Heart left ventricle (tissue), 16 donors: Measurements from ENCODE around the gene KCNQ1. TPM values are rescaled to one million over a fixed set of nuclear protein-coding genes. Genes with fewer than 3 reads are reported as not detected.

Experiments used
- ATAC-seq, 4 donors: fragments of 200-7000 bp; cut with Tn5 transposase; one replicate each; pipeline ENCODE4 v1.9.1; 2020 to 2022; ENCODE audit warnings: moderate library complexity in 4 of 4, mild to moderate bottlenecking in 3 of 4, moderate number of reproducible peaks in 1 of 4
- DNase-seq, 5 donors: peaks; one replicate each; pipeline ENCODE4 v3.0.0-alpha.2; 2020
- H3K27ac ChIP-seq, 12 donors: fragments of 200-600 bp; sonication (generic) in 4 of 12; one replicate each; pipeline versions ENCODE4 v1.5.0 to v1.8.0; 2016 to 2022; ENCODE audit warnings: mild to moderate bottlenecking in 2 of 12
- H3K27me3 ChIP-seq, 9 donors: fragments of 200-600 bp; sonication (generic) in 2 of 9; one replicate each; pipeline versions ENCODE4 v1.5.1 to v1.8.0; 2016 to 2022; ENCODE audit warnings: mild to moderate bottlenecking in 3 of 9
- H3K36me3 ChIP-seq, 9 donors: fragments of 200-600 bp; sonication (generic) in 2 of 9; one replicate each; pipeline versions ENCODE4 v1.5.0 to v1.8.0; 2018 to 2022; ENCODE audit warnings: mild to moderate bottlenecking in 2 of 9
- H3K4me1 ChIP-seq, 12 donors: fragments of 200-600 bp; sonication (generic) in 4 of 12; one replicate each; pipeline versions ENCODE4 v1.5.0 to v1.8.0; 2016 to 2022; ENCODE audit warnings: mild to moderate bottlenecking in 3 of 12
- H3K4me3 ChIP-seq, 12 donors: fragments of 200-600 bp; sonication (generic) in 4 of 12; one replicate each; pipeline versions ENCODE4 v1.5.0 to v1.8.0; 2017 to 2022; ENCODE audit warnings: mild to moderate bottlenecking in 9 of 12, moderate library complexity in 4 of 12
- H3K9me3 ChIP-seq, 12 donors: fragments of 200-600 bp; sonication (generic) in 4 of 12; one replicate each; pipeline versions ENCODE4 v1.5.0 to v1.8.0; 2016 to 2022; ENCODE audit warnings: mild to moderate bottlenecking in 1 of 12
- POLR2A ChIP-seq, 2 donors: fragments of 450-650 bp; IDR thresholded peaks; one replicate each; pipeline ENCODE4 v1.6.1; 2017; ENCODE audit warnings: antibody characterized with exemption in 2 of 2, mild to moderate bottlenecking in 2 of 2, moderate library complexity in 2 of 2
- WGBS, 4 donors: extraction: QIAGEN DNeasy Blood & Tissue Kit in 2 of 4; methylation state at CpG; one replicate each; pipeline versions ENCODE4 v1.1.5 to v1.1.7; 2013 to 2018; 5-methylcytosine and 5-hydroxymethylcytosine counted together
- intact Hi-C, 10 donors: fragments of 100-400 bp; cut with DNase I; formaldehyde crosslinking; loops; one replicate each; pipeline versions ENCODE4 v1.11.1 to v1.14.2; 2022
- polyA plus RNA-seq, 2 donors: library from polyadenylated mRNA; stranded (reverse); fragments of 200-250 nt; gene quantifications; one replicate each; pipeline ENCODE4 v1.2.3, GENCODE V29; 2013
- total RNA-seq, 9 donors: library from RNA; depleted of rRNA in 2 of 9; stranded (reverse); fragments of >200 nt in 2 of 9; fragmentation: NEBNext Ultra II Directional in 3 of 9; extraction: Animal tissue kit (Norgen Biotek cat#: 25700) in 3 of 9; gene quantifications; one replicate each; pipeline versions ENCODE4 v1.1.0 to v1.2.4, GENCODE V29; 2016 to 2023
- TF ChIP-seq, protein P1 (sequence below), 12 donors: fragments of 200-600 bp; sonication (generic) in 4 of 12; IDR thresholded peaks; one replicate each; pipeline versions ENCODE4 v1.5.0 to v1.8.0; 2018 to 2022; ENCODE audit warnings: antibody characterized with exemption in 12 of 12, mild to moderate bottlenecking in 5 of 12
- donor health status: ischemic (EF 13 %, LVEDD 7.1; RV severe dilation, severe dysfunction).
- donor health status: healthy with polysubstance abuse.
- donor health status: DM: no; HTN: yes; CAD: no.
- donor health status: DM: no; HTN: no; CAD: no.
- donor health status: ischemic (EF 25% LVEDD 6.9; RV normal size, moderate dysfunction).
- donor health status: ischemic (EF 25% LVEDD 5.7; RV mildly dilated, moderate dysfunction).
- donor health status: healthy.
- donor health status: DM: yes; HTN: yes; CAD: no.
- donor health status: ischemic (EF 35%, LVEDD 5.7; RV mildly dilated, moderate dysfunction).
- donor health status: nonischemic (EF 11% LVEDD 7.7; RV severe dilation, severe dysfunction).
- donor health status: DM: yes; HTN: yes; CAD: no.
- donor health status: PGD.
- donor health status: ischemic (EF 29% LVEDD 5.4; RV normal size, mild dysfunction).
- donor health status: nonischemic (EF 23%, LVEDD 6.1; RV moderate dilation, normal function).

The KCNQ1 gene
- total and polyA plus RNA-seq, 11 donors: 18.6 to 42.4 (median 31.4) TPM

GRCh38 chr11:2433106-2433925 is 11.5 kb upstream of the KCNQ1 start:
- ATAC-seq: peak in 2 of 4 donors; percentile 7 to 27
- intact Hi-C loops: loop anchor here in 1 of 10 donors (2.0 kb wide), 1 partner anchor 461 kb away; no protein-coding TSS in a partner anchor

GRCh38 chr11:2434008-2434407 is 10.8 kb upstream of the KCNQ1 start:
- TF ChIP-seq, protein P1, sequence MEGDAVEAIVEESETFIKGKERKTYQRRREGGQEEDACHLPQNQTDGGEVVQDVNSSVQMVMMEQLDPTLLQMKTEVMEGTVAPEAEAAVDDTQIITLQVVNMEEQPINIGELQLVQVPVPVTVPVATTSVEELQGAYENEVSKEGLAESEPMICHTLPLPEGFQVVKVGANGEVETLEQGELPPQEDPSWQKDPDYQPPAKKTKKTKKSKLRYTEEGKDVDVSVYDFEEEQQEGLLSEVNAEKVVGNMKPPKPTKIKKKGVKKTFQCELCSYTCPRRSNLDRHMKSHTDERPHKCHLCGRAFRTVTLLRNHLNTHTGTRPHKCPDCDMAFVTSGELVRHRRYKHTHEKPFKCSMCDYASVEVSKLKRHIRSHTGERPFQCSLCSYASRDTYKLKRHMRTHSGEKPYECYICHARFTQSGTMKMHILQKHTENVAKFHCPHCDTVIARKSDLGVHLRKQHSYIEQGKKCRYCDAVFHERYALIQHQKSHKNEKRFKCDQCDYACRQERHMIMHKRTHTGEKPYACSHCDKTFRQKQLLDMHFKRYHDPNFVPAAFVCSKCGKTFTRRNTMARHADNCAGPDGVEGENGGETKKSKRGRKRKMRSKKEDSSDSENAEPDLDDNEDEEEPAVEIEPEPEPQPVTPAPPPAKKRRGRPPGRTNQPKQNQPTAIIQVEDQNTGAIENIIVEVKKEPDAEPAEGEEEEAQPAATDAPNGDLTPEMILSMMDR (IDR thresholded peaks at IDR 0.05): no peak
- TF ChIP-seq POLR2A (IDR thresholded peaks at IDR 0.05): no peak
- Histone ChIP-seq H3K27ac (no peak overlapping the region), H3K9me3 (no peaks in the 10 kb centered on the region), H3K36me3 (no peaks in the 10 kb centered on the region), H3K4me3 (no peak overlapping the region), H3K4me1 (no peaks in the 10 kb centered on the region), H3K27me3 (no peaks in the 10 kb centered on the region)
- WGBS, 4 donors: 81 to 96% (median 94%) methylated on average over 8 of the region's 8 CpGs
- intact Hi-C loops: no loop called here
- ATAC-seq: peak in 1 of 4 donors; percentile 6
- peak in 1 of 5 donors; percentile 41 for DNase-seq

More at GRCh38 chr11:2433106-2433925, 11.5 kb upstream of the KCNQ1 start:
- 89 to 90% (median 90%) methylated on average over 10 to 22 of the region's 22 CpGs for WGBS, 4 donors
- no peaks in the 10 kb centered on the region for H3K27me3 ChIP-seq
- H3K27ac ChIP-seq: no peak overlapping the region
- TF ChIP-seq POLR2A (IDR thresholded peaks at IDR 0.05): no peak
- no peak overlapping the region for H3K4me3 ChIP-seq
- DNase-seq: peak in 2 of 5 donors; percentile 17 to 46
- no peaks in the 10 kb centered on the region for H3K4me1 ChIP-seq
- no peaks in the 10 kb centered on the region for H3K36me3 ChIP-seq
- no peaks in the 10 kb centered on the region for H3K9me3 ChIP-seq

DNA sequence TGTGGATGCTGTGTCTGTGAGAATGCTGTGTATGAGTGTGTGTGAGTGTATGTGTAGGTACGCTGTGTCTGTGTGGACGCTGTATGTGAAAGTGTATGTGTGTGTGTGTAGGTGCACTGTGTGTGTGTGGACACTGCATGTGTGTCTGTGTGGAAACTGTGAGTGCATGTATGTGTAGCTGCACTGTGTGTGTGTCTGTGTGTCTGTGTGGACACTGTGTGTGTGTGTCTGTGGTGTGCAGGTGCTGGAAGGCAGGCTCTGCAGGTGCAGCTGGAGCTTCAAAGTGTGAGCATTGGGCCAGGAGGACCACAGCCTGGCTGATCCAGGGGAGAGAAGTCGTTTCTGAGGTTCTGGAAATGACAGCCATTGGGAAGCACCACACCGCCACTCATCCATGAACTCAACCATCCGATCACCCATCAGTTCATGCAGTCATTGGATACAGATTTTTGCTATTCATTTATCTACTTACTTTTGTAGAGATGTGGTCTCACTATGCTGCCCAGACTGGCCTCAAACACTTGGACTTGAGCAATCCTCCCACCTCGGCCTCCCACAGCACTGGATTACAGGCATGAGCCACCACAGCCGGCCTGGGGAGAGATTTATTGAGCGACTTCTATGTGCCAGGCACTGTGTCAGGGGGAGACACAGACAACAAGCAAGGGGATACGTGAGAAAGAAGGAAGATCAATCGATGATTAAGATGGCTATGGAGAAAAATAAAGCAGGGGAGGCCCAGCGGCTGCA is 10.1 kb upstream of the KCNQ1 start:
- intact Hi-C loops: no loop called here
- Histone ChIP-seq H3K4me1 (no peaks in the 10 kb centered on the region), H3K9me3 (peaks cover 0 to under 1% (median 0%) of the 10 kb centered on the region in 12 donors), H3K36me3 (no peaks in the 10 kb centered on the region), H3K27me3 (no peaks in the 10 kb centered on the region), H3K27ac (no peak overlapping the region), H3K4me3 (no peak overlapping the region)
- 83 to 88% (median 86%) methylated on average over 11 of the region's 11 CpGs for WGBS, 4 donors
- ATAC-seq (no peak), DNase-seq (peak in 1 of 5 donors; percentile 29)
- TF ChIP-seq, protein P1 (IDR thresholded peaks at IDR 0.05): no peak
- no peak for TF ChIP-seq POLR2A (IDR thresholded peaks at IDR 0.05)

GRCh38 chr11:2435288-2436012 is 9.4 kb upstream of the KCNQ1 start:
- ATAC-seq: no peak
- Histone ChIP-seq H3K27ac (no peak overlapping the region), H3K4me3 (no peak overlapping the region), H3K27me3 (no peaks in the 10 kb centered on the region), H3K9me3 (peaks cover 0 to 4% (median 0%) of the 10 kb centered on the region in 12 donors), H3K4me1 (no peaks in the 10 kb centered on the region), H3K36me3 (no peaks in the 10 kb centered on the region)
- intact Hi-C loops: no loop called here
- DNase-seq: peak in 1 of 5 donors; percentile 36
- whole genome bisulfite sequencing, 4 donors: 84 to 92% (median 91%) methylated on average over 12 of the region's 12 CpGs
- TF ChIP-seq POLR2A (IDR thresholded peaks at IDR 0.05): no peak
- TF ChIP-seq, protein P1 (IDR thresholded peaks at IDR 0.05): no peak
